ENCODE measurements around the gene DAGLA. TPM values are rescaled to one million over a fixed set of nuclear protein-coding genes. Genes with fewer than 3 reads are reported as not detected.

DAGLA gene
- total and polyA plus RNA-seq, 2 of the 13 experiments (the other 11 are each of a cell fraction or from before 2014, with no cell fraction given): 2.6 to 3.9 TPM

DNA sequence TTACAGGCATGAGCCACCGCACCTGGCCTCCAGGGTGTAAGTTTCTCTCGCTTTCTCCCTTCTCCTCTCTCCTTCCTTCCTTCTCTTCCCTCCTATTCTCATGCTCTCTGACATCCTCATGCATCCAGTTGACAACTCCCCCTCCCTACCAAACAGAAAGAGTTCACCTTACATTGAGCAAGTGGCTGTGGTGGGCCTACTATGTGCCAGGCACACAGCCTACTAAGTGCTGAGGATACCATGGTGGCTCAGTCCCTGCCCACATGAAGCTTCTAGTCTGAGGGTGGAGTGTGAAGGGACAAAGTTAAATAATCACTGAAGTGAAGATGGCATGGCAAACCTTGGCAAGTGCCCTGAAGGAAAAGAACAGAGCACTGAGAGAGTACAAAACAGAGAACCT lies 9.6 kb upstream of the DAGLA start:
- H3K4me1 ChIP-seq (ENCODE audit: insufficient read depth, low read length): peaks cover 64% of the 10 kb centered on the region
- no peaks in the 10 kb centered on the region for H4K20me1 ChIP-seq (ENCODE audit: insufficient read depth, low read length)
- H3K4me2 ChIP-seq (ENCODE audit: low read depth, low read length): no peak overlapping the region
- TF ChIP-seq CENPT (CRISPR knock-in tag; IDR thresholded peaks at IDR 0.05; ENCODE audit: low read depth) (no peak), ZNF256 (CRISPR knock-in tag; conservative IDR thresholded peaks at IDR 0.05) (no peak), ZNF20 (CRISPR knock-in tag; IDR thresholded peaks at IDR 0.05) (no peak), ZKSCAN1 (IDR thresholded peaks at IDR 0.05; ENCODE audit: low read length) (peak; percentile 97)
- no TSS peak for BruUV-seq (replicated peaks)
- 95% methylated on average over 2 of the region's 2 CpGs for WGBS (ENCODE audit: low lambda C conversion rate)
- ChIA-PET CTCF (ENCODE audit: low intra/inter-chr PET ratio, low total read pairs) (no interaction called here), POLR2A (interaction anchor here (1.3 kb wide), 1 partner anchor 12 kb away, joined by 4 read pairs; no protein-coding TSS in a partner anchor)
- peaks cover 0 to 1% of the 10 kb centered on the region in 2 experiments; a peak in 1 of 5 replicates for H3K27me3 ChIP-seq (ENCODE audit: control insufficient read depth in 1 of 2, insufficient read depth in 2 of 2, low read length in 2 of 2)
- H2AFZ ChIP-seq (ENCODE audit: low read length): no peak overlapping the region
- no peaks in the 10 kb centered on the region for H3K79me2 ChIP-seq (ENCODE audit: insufficient read depth, low read length)
- no peak for DNase-seq (ENCODE audit: low spot score)
- no peak overlapping the region for H3K9ac ChIP-seq (ENCODE audit: insufficient read depth, low read depth, low read length)
- no peak for ATAC-seq
- H3K9me3 ChIP-seq (ENCODE audit: low read length): no peaks in the 10 kb centered on the region
- H3K27ac ChIP-seq (ENCODE audit: extremely low read length, insufficient read depth, low read length): no peak overlapping the region
- intact Hi-C loops (cut with micrococcal nuclease; ENCODE audit: unreplicated experiment) (no loop called here), in situ Hi-C loops (cut with HindIII; ENCODE audit: extremely low pct_ligation_motif_present, low pct_unique_long_range_greater_than_20kb) (no loop called here)
- H3K36me3 ChIP-seq (replicated peaks in 1 of 2; ENCODE audit: control insufficient read depth in 1 of 2, insufficient read depth in 2 of 2, low read length in 2 of 2): no peaks in the 10 kb centered on the region
- H3K4me3 ChIP-seq (replicated peaks in 1 of 3; ENCODE audit: insufficient read depth in 1 of 3, low read depth in 2 of 3, low read length in 3 of 3): no peak overlapping the region
- no peak for FAIRE-seq

DNA sequence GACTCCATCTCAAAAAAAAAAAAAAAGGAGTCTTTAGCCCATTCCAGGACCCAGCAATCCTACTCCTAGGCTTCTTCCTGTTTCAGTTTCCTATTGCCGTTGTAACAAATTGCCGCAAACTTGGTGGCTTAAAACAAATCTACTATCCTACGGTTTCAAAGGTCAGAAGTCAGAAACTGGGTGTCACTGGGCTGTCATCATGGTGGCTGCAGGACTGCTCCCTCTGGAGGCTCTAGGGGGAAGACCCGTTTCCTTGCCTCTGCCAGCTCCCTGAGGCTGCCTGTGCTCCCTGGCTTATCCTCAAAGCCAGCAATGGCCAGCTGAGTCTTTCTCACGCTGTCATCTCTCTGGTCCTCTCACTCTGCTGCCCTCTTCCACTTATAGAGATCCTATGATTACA lies 8.7 kb upstream of the DAGLA start:
- no peaks in the 10 kb centered on the region for H3K36me3 ChIP-seq (replicated peaks in 1 of 2; ENCODE audit: control insufficient read depth in 1 of 2, insufficient read depth in 2 of 2, low read length in 2 of 2)
- H3K79me2 ChIP-seq (ENCODE audit: insufficient read depth, low read length): no peaks in the 10 kb centered on the region
- peak overlapping the region; percentile 71 for H3K4me2 ChIP-seq (ENCODE audit: low read depth, low read length)
- H2AFZ ChIP-seq (ENCODE audit: low read length): no peak overlapping the region
- no TSS peak for BruUV-seq (replicated peaks)
- ATAC-seq (peak; percentile 87), FAIRE-seq (peak; percentile 95), DNase-seq (ENCODE audit: low spot score) (peak; percentile 85)
- POLR2A ChIA-PET: interaction anchor here (0.8 to 1.5 kb wide), 4 partner anchors 10 to 13 kb away, joined by 3 to 4 read pairs (median 4); no protein-coding TSS in a partner anchor
- peaks cover 62% of the 10 kb centered on the region for H3K4me1 ChIP-seq (ENCODE audit: insufficient read depth, low read length)
- intact Hi-C loops (cut with micrococcal nuclease; ENCODE audit: unreplicated experiment): no loop called here
- CTCF ChIA-PET (ENCODE audit: low intra/inter-chr PET ratio, low total read pairs): interaction anchor here (1.1 to 1.5 kb wide), 5 partner anchors 9 to 33 kb away, joined by 3 to 5 read pairs (median 4); partner anchors contain the start of gene DAGLA
- in situ Hi-C loops (cut with HindIII; ENCODE audit: extremely low pct_ligation_motif_present, low pct_unique_long_range_greater_than_20kb): no loop called here
- H3K9ac ChIP-seq (ENCODE audit: insufficient read depth, low read depth, low read length): no peak overlapping the region
- no peaks in the 10 kb centered on the region for H4K20me1 ChIP-seq (ENCODE audit: insufficient read depth, low read length)
- H3K4me3 ChIP-seq (replicated peaks in 1 of 3; ENCODE audit: insufficient read depth in 1 of 3, low read depth in 2 of 3, low read length in 3 of 3): peak overlapping the region in 1 of 3 experiments; percentile 23; a peak in 1 of 6 replicates
- peaks cover 0 to 1% of the 10 kb centered on the region in 2 experiments; a peak in 2 of 5 replicates for H3K27me3 ChIP-seq (ENCODE audit: control insufficient read depth in 1 of 2, insufficient read depth in 2 of 2, low read length in 2 of 2)
- H3K9me3 ChIP-seq (ENCODE audit: low read length): no peaks in the 10 kb centered on the region
- H3K27ac ChIP-seq (ENCODE audit: extremely low read length, insufficient read depth, low read length): peak overlapping the region; percentile 25
- WGBS (ENCODE audit: low lambda C conversion rate): 4% methylated on average over 5 of the region's 5 CpGs
- TF ChIP-seq SCMH1 (CRISPR knock-in tag; IDR thresholded peaks at IDR 0.05; ENCODE audit: borderline replicate concordance) (no peak), MED13 (CRISPR knock-in tag; IDR thresholded peaks at IDR 0.05) (no peak), GATAD2A (CRISPR knock-in tag; IDR thresholded peaks at IDR 0.05) (peak; percentile 65), MXI1 (IDR thresholded peaks at IDR 0.05; ENCODE audit: borderline replicate concordance, low read depth, low read length) (0 out of 3 replicates have a peak, but pooled peaks have one; percentile 23), ZBTB21 (CRISPR knock-in tag; IDR thresholded peaks at IDR 0.05) (no peak), ZNF569 (CRISPR knock-in tag; IDR thresholded peaks at IDR 0.05; ENCODE audit: borderline replicate concordance) (no peak), ZBTB20 (CRISPR knock-in tag; IDR thresholded peaks at IDR 0.05; ENCODE audit: borderline replicate concordance, low read depth) (no peak)
- TF ChIP-seq, protein P1, sequence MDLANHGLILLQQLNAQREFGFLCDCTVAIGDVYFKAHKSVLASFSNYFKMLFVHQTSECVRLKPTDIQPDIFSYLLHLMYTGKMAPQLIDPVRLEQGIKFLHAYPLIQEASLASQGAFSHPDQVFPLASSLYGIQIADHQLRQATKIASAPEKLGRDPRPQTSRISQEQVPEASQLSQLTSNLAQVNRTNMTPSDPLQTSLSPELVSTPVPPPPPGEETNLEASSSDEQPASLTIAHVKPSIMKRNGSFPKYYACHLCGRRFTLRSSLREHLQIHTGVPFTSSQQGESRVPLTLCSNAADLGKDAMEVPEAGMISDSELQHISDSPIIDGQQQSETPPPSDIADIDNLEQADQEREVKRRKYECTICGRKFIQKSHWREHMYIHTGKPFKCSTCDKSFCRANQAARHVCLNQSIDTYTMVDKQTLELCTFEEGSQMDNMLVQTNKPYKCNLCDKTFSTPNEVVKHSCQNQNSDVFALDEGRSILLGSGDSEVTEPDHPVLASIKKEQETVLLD (CRISPR knock-in tag; IDR thresholded peaks at IDR 0.05; ENCODE audit: low read depth): no peak
- TF ChIP-seq, protein P2, sequence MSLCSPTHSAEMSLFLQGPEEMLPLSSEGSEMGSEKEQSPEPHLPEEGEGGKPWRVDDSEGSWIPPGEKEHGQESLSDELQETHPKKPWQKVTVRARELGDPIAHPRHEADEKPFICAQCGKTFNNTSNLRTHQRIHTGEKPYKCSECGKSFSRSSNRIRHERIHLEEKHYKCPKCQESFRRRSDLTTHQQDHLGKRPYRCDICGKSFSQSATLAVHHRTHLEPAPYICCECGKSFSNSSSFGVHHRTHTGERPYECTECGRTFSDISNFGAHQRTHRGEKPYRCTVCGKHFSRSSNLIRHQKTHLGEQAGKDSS (CRISPR knock-in tag; IDR thresholded peaks at IDR 0.05; ENCODE audit: borderline replicate concordance, low read depth): 0 out of 2 replicates have a peak, but pooled peaks have one; percentile 31
- TF ChIP-seq, protein P3, sequence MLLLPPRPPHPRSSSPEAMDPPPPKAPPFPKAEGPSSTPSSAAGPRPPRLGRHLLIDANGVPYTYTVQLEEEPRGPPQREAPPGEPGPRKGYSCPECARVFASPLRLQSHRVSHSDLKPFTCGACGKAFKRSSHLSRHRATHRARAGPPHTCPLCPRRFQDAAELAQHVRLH (CRISPR knock-in tag; IDR thresholded peaks at IDR 0.05; ENCODE audit: borderline replicate concordance, low read depth): no peak
